HG03378 (cell line): ENCODE results near the gene PLA2G4A.
A peak's percentile ranks its signal among the peaks of the same experiment; 100 is the strongest.

Experiments used
- ATAC-seq: cut with Tn5 transposase; IDR thresholded peaks from one replicate; pipeline ENCODE4 v1.9.1; 2021; ENCODE audit warnings: mild to moderate bottlenecking, moderate library complexity; ENCODE audit not compliant: unreplicated experiment

Gene PLA2G4A

GRCh38 chr1:186829686-186830587 lies 1.2 kb downstream of the PLA2G4A start:
- ATAC-seq = no peak

- no peak for ATAC-seq
These were observed 2.4 kb downstream of the PLA2G4A start for GRCh38 chr1:186831168-186831567.

- ATAC-seq = no peak
These were observed 5.7 kb downstream of the PLA2G4A start for GRCh38 chr1:186834399-186834958.

GRCh38 chr1:186835448-186835847 lies 6.7 kb downstream of the PLA2G4A start:
- ATAC-seq = no peak

GRCh38 chr1:186837806-186838205 lies 9.1 kb downstream of the PLA2G4A start:
- no peak for ATAC-seq

- peak; percentile 16 for ATAC-seq
These were observed 9.8 kb downstream of the PLA2G4A start for GRCh38 chr1:186838380-186839040.

GRCh38 chr1:186839041-186839400 lies 10.3 kb downstream of the PLA2G4A start:
- ATAC-seq = peak; percentile 55

- ATAC-seq = no peak
These were observed 12.8 kb downstream of the PLA2G4A start for GRCh38 chr1:186841599-186841998.

GRCh38 chr1:186842547-186842946 lies 13.8 kb downstream of the PLA2G4A start:
- no peak for ATAC-seq

- no peak for ATAC-seq
These were observed 14.5 kb downstream of the PLA2G4A start for GRCh38 chr1:186843226-186843625.

GRCh38 chr1:186843931-186844330 lies 15.2 kb downstream of the PLA2G4A start:
- no peak for ATAC-seq

GRCh38 chr1:186845576-186846210 lies 16.9 kb downstream of the PLA2G4A start:
- no peak for ATAC-seq

GRCh38 chr1:186848509-186849130 lies 19.9 kb downstream of the PLA2G4A start:
- no peak for ATAC-seq

GRCh38 chr1:186849271-186849671 lies 20.5 kb downstream of the PLA2G4A start:
- peak; percentile 98 for ATAC-seq

- peak; percentile 42 for ATAC-seq
These were observed 21.1 kb downstream of the PLA2G4A start for GRCh38 chr1:186849826-186850225.

- no peak for ATAC-seq
These were observed 25.4 kb downstream of the PLA2G4A start for GRCh38 chr1:186854102-186854501.

GRCh38 chr1:186858923-186859322 lies 30.2 kb downstream of the PLA2G4A start:
- no peak for ATAC-seq

GRCh38 chr1:186859995-186860394 lies 31.2 kb downstream of the PLA2G4A start:
- no peak for ATAC-seq

- no peak for ATAC-seq
These were observed 35.5 kb downstream of the PLA2G4A start for GRCh38 chr1:186864296-186864695.

- peak; percentile 94 for ATAC-seq
These were observed 36.5 kb downstream of the PLA2G4A start for GRCh38 chr1:186865253-186865652.

GRCh38 chr1:186865857-186866256 lies 37.1 kb downstream of the PLA2G4A start:
- no peak for ATAC-seq
